ENCODE measurements around the gene MYOC.

Gene MYOC

GRCh38 chr1:171641076-171641864, 11.2 kb downstream of the MYOC start:
- TF ChIP-seq CTCF (conservative IDR thresholded peaks at IDR 0.05; ENCODE audit: low read depth, low read length) = no peak
- Histone ChIP-seq H3K4me1 (ENCODE audit: low read depth, poor library complexity, severe bottlenecking) (peaks cover 3% of the 10 kb centered on the region), H3K9ac (no peak overlapping the region), H3K4me2 (no peak overlapping the region), H2AFZ (ENCODE audit: low read depth) (no peak overlapping the region), H4K20me1 (ENCODE audit: insufficient read depth) (no peaks in the 10 kb centered on the region), H3K4me3 (IDR thresholded peaks at IDR 0.05; ENCODE audit: insufficient read depth, low read depth, low read length) (no peak overlapping the region), H3K27me3 (ENCODE audit: insufficient read depth, low read depth) (no peaks in the 10 kb centered on the region), H3K79me2 (ENCODE audit: insufficient read depth, low read depth) (no peaks in the 10 kb centered on the region), H3K27ac (no peak overlapping the region), H3K36me3 (ENCODE audit: insufficient read depth) (no peaks in the 10 kb centered on the region)

GRCh38 chr1:171640225-171640624, 12.3 kb downstream of the MYOC start:
- Histone ChIP-seq H3K4me2 (no peak overlapping the region), H3K4me3 (IDR thresholded peaks at IDR 0.05; ENCODE audit: insufficient read depth, low read depth, low read length) (no peak overlapping the region), H3K79me2 (ENCODE audit: insufficient read depth, low read depth) (no peaks in the 10 kb centered on the region), H3K27ac (no peak overlapping the region), H4K20me1 (ENCODE audit: insufficient read depth) (no peaks in the 10 kb centered on the region), H3K27me3 (ENCODE audit: insufficient read depth, low read depth) (no peaks in the 10 kb centered on the region), H3K9ac (no peak overlapping the region), H3K4me1 (ENCODE audit: low read depth, poor library complexity, severe bottlenecking) (peaks cover 3% of the 10 kb centered on the region), H2AFZ (ENCODE audit: low read depth) (no peak overlapping the region), H3K36me3 (ENCODE audit: insufficient read depth) (no peaks in the 10 kb centered on the region)
- TF ChIP-seq CTCF (conservative IDR thresholded peaks at IDR 0.05; ENCODE audit: low read depth, low read length) = no peak

- Histone ChIP-seq H4K20me1 (ENCODE audit: insufficient read depth) (no peaks in the 10 kb centered on the region), H3K4me2 (no peak overlapping the region), H3K27ac (no peak overlapping the region), H3K9ac (no peak overlapping the region), H3K36me3 (ENCODE audit: insufficient read depth) (no peaks in the 10 kb centered on the region), H3K79me2 (ENCODE audit: insufficient read depth, low read depth) (no peaks in the 10 kb centered on the region), H3K4me1 (ENCODE audit: low read depth, poor library complexity, severe bottlenecking) (no peaks in the 10 kb centered on the region), H3K4me3 (IDR thresholded peaks at IDR 0.05; ENCODE audit: insufficient read depth, low read depth, low read length) (no peak overlapping the region), H3K27me3 (ENCODE audit: insufficient read depth, low read depth) (no peaks in the 10 kb centered on the region), H2AFZ (ENCODE audit: low read depth) (no peak overlapping the region)
- no peak for TF ChIP-seq CTCF (conservative IDR thresholded peaks at IDR 0.05; ENCODE audit: low read depth, low read length)
Measured at GRCh38 chr1:171637928-171638576, 14.4 kb downstream of the MYOC start.

GRCh38 chr1:171636141-171636540, 16.3 kb downstream of the MYOC start:
- H3K79me2 ChIP-seq (ENCODE audit: insufficient read depth, low read depth) = no peaks in the 10 kb centered on the region
- no peak for TF ChIP-seq CTCF (conservative IDR thresholded peaks at IDR 0.05; ENCODE audit: low read depth, low read length)
- H3K9ac ChIP-seq = no peak overlapping the region
- H3K27ac ChIP-seq = no peak overlapping the region
- H4K20me1 ChIP-seq (ENCODE audit: insufficient read depth) = no peaks in the 10 kb centered on the region
- H3K4me2 ChIP-seq = no peak overlapping the region
- H3K36me3 ChIP-seq (ENCODE audit: insufficient read depth) = no peaks in the 10 kb centered on the region
- H3K4me3 ChIP-seq (IDR thresholded peaks at IDR 0.05; ENCODE audit: insufficient read depth, low read depth, low read length) = no peak overlapping the region
- H3K4me1 ChIP-seq (ENCODE audit: low read depth, poor library complexity, severe bottlenecking) = no peaks in the 10 kb centered on the region
- H2AFZ ChIP-seq (ENCODE audit: low read depth) = no peak overlapping the region
- no peaks in the 10 kb centered on the region for H3K27me3 ChIP-seq (ENCODE audit: insufficient read depth, low read depth)
